SK-N-SH (cell line): ENCODE measurements around the gene VSIG10L2. TPM values are rescaled to one million over a fixed set of nuclear protein-coding genes. Genes with fewer than 3 reads are reported as not detected.
A peak's percentile ranks its signal among the peaks of the same experiment; 100 is the strongest.

Source experiments
- CTCF ChIA-PET: fragments of 300-600, 350-600 bp; formaldehyde crosslinking; extraction: SDS; loops from one replicate; lab custom pipeline; 2021; lab: Yijun Ruan, JAX
- POLR2A ChIA-PET: fragments of 350-600 bp; sonication (Branson Sonifier 250); formaldehyde crosslinking; extraction: SDS; loops from one replicate; lab custom pipeline; 2020; ENCODE audit warnings: antibody characterized with exemption, inconsistent platforms; lab: Yijun Ruan, JAX
- DNase-seq: peaks from one replicate; pipeline ENCODE4 v3.0.0; 2012
- H2AFZ ChIP-seq: fragments of 200-600 bp; sonication (generic); 2 replicates; pipeline ENCODE4 v1.8.1; 2016; ENCODE audit warnings: antibody characterized with exemption, mild to moderate bottlenecking, low read depth
- H3F3A ChIP-seq: fragments of 200-600 bp; sonication (generic); replicated peaks from 2 replicates; pipeline ENCODE3; 2016; ENCODE audit warnings: antibody characterized with exemption, mild to moderate bottlenecking; ENCODE audit not compliant: insufficient read depth
- H3K27ac ChIP-seq, 2 experiments: fragments of 200-500 bp in 1 of 2; fragments of 200-600 bp in 1 of 2; sonication (Bioruptor generic) in 1 of 2; sonication (generic), shearing (Covaris generic) in 1 of 2; 2 replicates each; pipeline versions ENCODE4 v1.5.1 to v1.6.1; 2014 to 2016; ENCODE audit warnings: low read depth in 2 of 2, inconsistent platforms in 1 of 2, low read length in 1 of 2, mild to moderate bottlenecking in 1 of 2, mixed read lengths in 1 of 2
- H3K27me3 ChIP-seq: fragments of 200-600 bp; sonication (generic), shearing (Covaris generic); 2 replicates; pipeline ENCODE4 v1.6.1; 2016; ENCODE audit warnings: mixed run types; ENCODE audit not compliant: insufficient read depth
- H3K36me3 ChIP-seq, 2 experiments: fragments of 200-500 bp in 1 of 2; fragments of 200-600 bp in 1 of 2; sonication (Bioruptor generic) in 1 of 2; sonication (generic) in 1 of 2; replicated peaks in 1 of 2; 2 replicates each; pipeline versions ENCODE3 to v1.5.1; 2014 to 2016; ENCODE audit warnings: low read length in 1 of 2, mild to moderate bottlenecking in 1 of 2; ENCODE audit not compliant: insufficient read depth in 2 of 2, control insufficient read depth in 1 of 2
- H3K4me1 ChIP-seq, 2 experiments: fragments of 200-500 bp in 1 of 2; fragments of 200-600 bp in 1 of 2; sonication (Bioruptor generic) in 1 of 2; sonication (generic), shearing (Covaris generic) in 1 of 2; 2 replicates each; pipeline versions ENCODE4 v1.5.1 to v1.6.1; 2014 to 2016; ENCODE audit warnings: low read depth in 1 of 2, low read length in 1 of 2, mixed run types in 1 of 2; ENCODE audit not compliant: insufficient read depth in 2 of 2, control insufficient read depth in 1 of 2
- H3K4me2 ChIP-seq: fragments of 200-600 bp; sonication (generic), shearing (Covaris generic); 2 replicates; pipeline ENCODE4 v1.6.1; 2017; ENCODE audit warnings: mixed run types
- H3K4me3 ChIP-seq, 2 experiments: fragments of 200-500 bp in 1 of 2; fragments of 200-600 bp in 1 of 2; sonication (Bioruptor generic) in 1 of 2; sonication (generic), shearing (Covaris generic) in 1 of 2; 2 replicates each; pipeline versions ENCODE4 v1.5.1 to v1.8.1; 2014 to 2016; ENCODE audit warnings: low read depth in 2 of 2, inconsistent platforms in 1 of 2, low read length in 1 of 2, mild to moderate bottlenecking in 1 of 2, mixed read lengths in 1 of 2, moderate library complexity in 1 of 2
- H3K79me2 ChIP-seq: fragments of 200-600 bp; sonication (generic); 2 replicates; pipeline ENCODE4 v1.8.1; 2017; ENCODE audit warnings: mild to moderate bottlenecking; ENCODE audit not compliant: insufficient read depth
- H3K9ac ChIP-seq: fragments of 200-600 bp; sonication (generic); 2 replicates; pipeline ENCODE4 v1.6.1; 2017; ENCODE audit warnings: mixed run types
- H3K9me2 ChIP-seq: fragments of 200-600 bp; sonication (generic); 2 replicates; pipeline ENCODE4 v1.6.1; 2017; ENCODE audit warnings: mixed run types
- H3K9me3 ChIP-seq: fragments of 200-600 bp; sonication (generic); 2 replicates; pipeline ENCODE4 v1.6.1; 2017; ENCODE audit warnings: mixed run types, mild to moderate bottlenecking, moderate library complexity
- H4K20me1 ChIP-seq: fragments of 200-600 bp; sonication (generic); 2 replicates; pipeline ENCODE4 v1.6.1; 2017; ENCODE audit warnings: mild to moderate bottlenecking, mixed run types; ENCODE audit not compliant: insufficient read depth
- CHD2 ChIP-seq: fragments of 150-350 bp; IDR thresholded peaks from 2 replicates; pipeline ENCODE4 v1.6.1; 2018; ENCODE audit warnings: low read length; ENCODE audit not compliant: partially characterized antibody
- EP300 ChIP-seq, 2 experiments: IDR thresholded peaks; 2 replicates each; pipeline versions ENCODE4 v1.4.0 to v1.6.1; 2012; ENCODE audit warnings: borderline replicate concordance in 1 of 2, low read depth in 1 of 2, low read length in 1 of 2
- EZH2phosphoT487 ChIP-seq: fragments of 200-600 bp; sonication (generic); IDR thresholded peaks from 2 replicates; pipeline ENCODE4 v1.6.1; 2017; ENCODE audit warnings: low read depth, mixed run types, mild to moderate bottlenecking, antibody characterized with exemption, moderate library complexity, borderline replicate concordance
- FOSL2 ChIP-seq: IDR thresholded peaks from 2 replicates; pipeline ENCODE4 v1.4.0; 2012; ENCODE audit warnings: low read depth, mild to moderate bottlenecking, moderate library complexity, borderline replicate concordance
- FOXJ3 ChIP-seq: sonication (generic); formaldehyde crosslinking; IDR thresholded peaks from 2 replicates; pipeline ENCODE4 v1.5.1; 2020; ENCODE audit warnings: mild to moderate bottlenecking, missing genetic modification reagents
- GABPA ChIP-seq: IDR thresholded peaks from 2 replicates; pipeline ENCODE4 v1.4.0; 2012; ENCODE audit warnings: low read depth, mild to moderate bottlenecking
- GATA2 ChIP-seq: sonication (generic); formaldehyde crosslinking; IDR thresholded peaks from 2 replicates; pipeline ENCODE4 v1.5.0; 2020; ENCODE audit warnings: mild to moderate bottlenecking, missing genetic modification reagents
- IRF3 ChIP-seq: fragments of 150-350 bp; IDR thresholded peaks from 2 replicates; pipeline ENCODE4 v1.6.1; 2016; ENCODE audit warnings: mild to moderate bottlenecking, low read depth, low read length
- JUND ChIP-seq: IDR thresholded peaks from 2 replicates; pipeline ENCODE4 v1.4.0; 2012
- MEF2A ChIP-seq: IDR thresholded peaks from 2 replicates; pipeline ENCODE4 v1.4.0; 2012; ENCODE audit warnings: low read depth, borderline replicate concordance
- MXI1 ChIP-seq: IDR thresholded peaks from 2 replicates; pipeline ENCODE4 v1.6.1; 2012; ENCODE audit warnings: mild to moderate bottlenecking, low read depth, low read length, improper control_type of control experiment
- POLR2AphosphoS5 ChIP-seq: IDR thresholded peaks from 2 replicates; pipeline ENCODE4 v1.6.1; 2012; ENCODE audit warnings: low read depth, low read length
- RAD21 ChIP-seq: IDR thresholded peaks from 2 replicates; pipeline ENCODE4 v1.6.1; 2012; ENCODE audit warnings: mild to moderate bottlenecking, low read length
- RCOR1 ChIP-seq: fragments of 150-350 bp; IDR thresholded peaks from 2 replicates; pipeline ENCODE4 v1.6.1; 2017; ENCODE audit warnings: antibody characterized with exemption, low read length
- RXRA ChIP-seq: IDR thresholded peaks from 2 replicates; pipeline ENCODE4 v1.4.0; 2012; ENCODE audit warnings: low read depth, mild to moderate bottlenecking, borderline replicate concordance
- SIN3A ChIP-seq: IDR thresholded peaks from 2 replicates; pipeline ENCODE4 v1.6.1; 2012; ENCODE audit warnings: low read depth, mild to moderate bottlenecking, low read length, moderate library complexity, borderline replicate concordance
- TAF1 ChIP-seq: IDR thresholded peaks from 2 replicates; pipeline ENCODE4 v1.6.1; 2012; ENCODE audit warnings: low read depth, mild to moderate bottlenecking, low read length, moderate library complexity, borderline replicate concordance
- TCF12 ChIP-seq: IDR thresholded peaks from 2 replicates; pipeline ENCODE4 v1.4.0; 2012
- TEAD4 ChIP-seq: IDR thresholded peaks from 2 replicates; pipeline ENCODE4 v1.4.0; 2012; ENCODE audit warnings: mild to moderate bottlenecking, borderline replicate concordance; ENCODE audit not compliant: insufficient read depth
- USF2 ChIP-seq: fragments of 150-350 bp; IDR thresholded peaks from 2 replicates; pipeline ENCODE4 v1.6.1; 2017; ENCODE audit warnings: antibody characterized with exemption, low read length, low read depth, borderline replicate concordance
- YY1 ChIP-seq: IDR thresholded peaks from 2 replicates; pipeline ENCODE4 v1.4.0; 2012; ENCODE audit warnings: low read depth, mild to moderate bottlenecking
- WGBS: methylation state at CpG from one replicate; pipeline ENCODE4 v1.1.6; 2017; ENCODE audit warnings: low lambda C conversion rate; 5-methylcytosine and 5-hydroxymethylcytosine counted together
- polyA plus RNA-seq, 3 experiments: library from polyadenylated mRNA; depleted of rRNA; stranded (reverse); fragments of >200 nt; gene quantifications; 2 replicates each; pipeline ENCODE4 v1.2.3, GENCODE V29; 2012
- TF ChIP-seq, protein P1 (sequence below): IDR thresholded peaks from 2 replicates; pipeline ENCODE4 v1.4.0; 2012; ENCODE audit warnings: low read depth

The VSIG10L2 gene
- polyA plus RNA-seq, 1 of the 3 experiments (the other 2 are of a cell fraction), result 0.02 TPM

- H2AFZ ChIP-seq, result peak overlapping the region; percentile 96
- peak overlapping the region; percentile 95 to 98 for H3K4me3 ChIP-seq
- WGBS, result 13% methylated on average over 20 of the region's 20 CpGs
- H3K9me3 ChIP-seq, result no peaks in the 10 kb centered on the region
- H3K9ac ChIP-seq, result peak overlapping the region; percentile 67
- no peaks in the 10 kb centered on the region for H3K9me2 ChIP-seq
- TF ChIP-seq SIN3A, result no peak
- TF ChIP-seq USF2, result no peak
- TF ChIP-seq EZH2phosphoT487, result no peak
- peak; percentile 51 for TF ChIP-seq YY1
- no peak for TF ChIP-seq EP300 (IDR thresholded peaks at IDR 0.05; ENCODE audit: borderline replicate concordance in 1 of 2, low read depth in 1 of 2, low read length in 1 of 2)
- TF ChIP-seq MEF2A, result no peak
- TF ChIP-seq TCF12, result no peak
- peaks cover 12% of the 10 kb centered on the region; the same call in 1 of the 2 replicates for H3K27me3 ChIP-seq
- H3K4me1 ChIP-seq, result peaks cover 0 to 8% of the 10 kb centered on the region in 2 experiments; a peak in 2 of 4 replicates
- no peak for DNase-seq
- peak overlapping the region; percentile 44 to 81; a peak in 3 of 4 replicates for H3K27ac ChIP-seq
- ChIA-PET POLR2A (interaction anchor here (0.7 to 1.4 kb wide), 7 partner anchors 8 to 895 kb away, joined by 3 to 11 read pairs (median 4); partner anchors contain the start of genes HYLS1 and STT3A), CTCF (interaction anchor here (0.9 to 1.0 kb wide), 3 partner anchors 8 to 292 kb away, joined by 3 to 4 read pairs (median 3); no protein-coding TSS in a partner anchor)
- H4K20me1 ChIP-seq, result no peaks in the 10 kb centered on the region
- H3K79me2 ChIP-seq, result peaks cover 33% of the 10 kb centered on the region
- H3F3A ChIP-seq, result no peaks in the 10 kb centered on the region
- H3K4me2 ChIP-seq, result peak overlapping the region; percentile 91
- peaks cover 0 to 31% of the 10 kb centered on the region in 2 experiments for H3K36me3 ChIP-seq
Measured at GRCh38 chr11:125902277-125902926, 43.4 kb upstream of the VSIG10L2 start.

GRCh38 chr11:125902927-125903710, 42.7 kb upstream of the VSIG10L2 start, which contains the start of gene PUS3:
PUS3 (minus strand) TSS chr11:125903206; CDS start chr11:125896284, 6,922 bp downstream.
- Histone ChIP-seq H3K36me3 (peaks cover 0 to 24% of the 10 kb centered on the region in 2 experiments), H3K9ac (peak within 1 kb of the TSS; percentile 67), H3K9me2 (no peaks in the 10 kb centered on the region), H3K27ac (peak within 1 kb of the TSS; percentile 44 to 81; a peak in 3 of 4 replicates), H3K9me3 (no peaks in the 10 kb centered on the region), H2AFZ (peak within 1 kb of the TSS; percentile 96), H3K4me1 (peaks cover 0 to 8% of the 10 kb centered on the region in 2 experiments; a peak in 2 of 4 replicates), H4K20me1 (no peaks in the 10 kb centered on the region), H3K79me2 (peaks cover 28% of the 10 kb centered on the region), H3K4me3 (peak within 1 kb of the TSS; percentile 95 to 98), H3K4me2 (peak within 1 kb of the TSS; percentile 91), H3K27me3 (peaks cover 12% of the 10 kb centered on the region; the same call in 1 of the 2 replicates), H3F3A (no peaks in the 10 kb centered on the region)
- peak; percentile 90 for DNase-seq
- CTCF ChIA-PET, result interaction anchor here (0.7 to 1.1 kb wide), 6 partner anchors 9 to 316 kb away, joined by 3 to 4 read pairs (median 3); no protein-coding TSS in a partner anchor
- POLR2A ChIA-PET, result interaction anchor here (0.9 to 1.4 kb wide), 6 partner anchors 9 to 311 kb away, joined by 3 to 11 read pairs (median 4); partner anchors contain the start of genes HYLS1 and STT3A
- WGBS, result 1% methylated on average over 31 of the region's 31 CpGs
- no peak for TF ChIP-seq EP300 (IDR thresholded peaks at IDR 0.05; ENCODE audit: borderline replicate concordance in 1 of 2, low read depth in 1 of 2, low read length in 1 of 2)
- TF ChIP-seq TEAD4, result no peak
- no peak for TF ChIP-seq IRF3
- TF ChIP-seq TCF12, result no peak
- no peak for TF ChIP-seq FOXJ3 (CRISPR knock-in tag)
- TF ChIP-seq JUND, result no peak
- no peak for TF ChIP-seq MEF2A
- TF ChIP-seq, protein P1, sequence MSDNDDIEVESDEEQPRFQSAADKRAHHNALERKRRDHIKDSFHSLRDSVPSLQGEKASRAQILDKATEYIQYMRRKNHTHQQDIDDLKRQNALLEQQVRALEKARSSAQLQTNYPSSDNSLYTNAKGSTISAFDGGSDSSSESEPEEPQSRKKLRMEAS, result peak; percentile 68; the same call in 1 of the 2 replicates
- TF ChIP-seq GATA2, result no peak
- 0 out of 2 replicates have a peak, but pooled peaks have one; percentile 9 for TF ChIP-seq RCOR1
- TF ChIP-seq GABPA, result peak; percentile 81
- TF ChIP-seq POLR2AphosphoS5, result peak; percentile 89
- TF ChIP-seq TAF1, result peak; percentile 70
- TF ChIP-seq RXRA, result no peak
- TF ChIP-seq MXI1, result peak; percentile 99
- peak; percentile 62 for TF ChIP-seq CHD2
- no peak for TF ChIP-seq FOSL2
- no peak for TF ChIP-seq RAD21
- TF ChIP-seq EZH2phosphoT487, result no peak
- TF ChIP-seq SIN3A, result peak; percentile 72
